ENCODE data around the gene SRGAP3. TPM values are rescaled to one million over a fixed set of nuclear protein-coding genes. Genes with fewer than 3 reads are reported as not detected.
A peak's percentile ranks its signal among the peaks of the same experiment; 100 is the strongest.

Gene SRGAP3
- total and polyA plus RNA-seq, 8 donors: 0.31 to 31.7 (median 5.8) TPM

DNA sequence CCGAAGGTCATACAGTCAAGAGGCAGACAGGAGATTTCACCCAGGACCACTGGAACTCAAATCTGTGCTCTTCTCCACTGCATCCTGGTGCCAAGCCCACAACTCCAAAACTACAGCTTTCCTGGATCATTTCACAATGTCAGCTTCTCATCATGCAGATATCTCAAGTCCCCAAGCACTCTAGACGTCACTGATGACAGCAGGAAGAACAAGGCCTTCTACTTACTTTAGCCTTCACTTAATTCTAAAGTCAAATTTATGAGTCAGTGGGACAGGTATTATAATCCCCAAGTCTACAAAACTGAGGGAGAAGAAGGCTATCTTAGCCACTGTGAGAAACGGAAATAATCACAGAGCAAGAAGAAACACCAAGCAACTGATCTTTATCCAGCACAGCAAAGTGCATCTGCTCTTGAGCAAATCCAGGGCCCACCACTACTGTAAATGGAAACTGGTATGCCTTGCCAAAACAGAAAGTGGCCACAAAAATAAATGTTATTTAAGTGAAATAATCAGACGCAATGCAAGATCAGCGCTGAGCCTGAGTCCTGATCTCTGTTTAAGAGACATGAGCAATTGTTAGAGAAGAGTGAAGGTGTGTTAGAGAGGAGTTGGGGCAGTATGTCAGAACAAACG is 287.1 kb downstream of the SRGAP3 start:
- no peak for TF ChIP-seq POLR2AphosphoS5 (IDR thresholded peaks at IDR 0.05)
- no peak for TF ChIP-seq POLR2A (IDR thresholded peaks at IDR 0.05)
- TF ChIP-seq CTCF (IDR thresholded peaks at IDR 0.05): no peak
- TF ChIP-seq EP300 (IDR thresholded peaks at IDR 0.05): no peak
- DNase-seq: no peak
- Histone ChIP-seq H3K27ac (peak overlapping the region in 1 of 5 donors; percentile 87), H3K27me3 (no peaks in the 10 kb centered on the region), H3K36me3 (peaks cover 0 to 16% (median 12%) of the 10 kb centered on the region in 4 donors), H3K4me3 (peak overlapping the region; percentile 76 to 95 (median 80)), H3K4me1 (peaks cover 17 to 30% (median 24%) of the 10 kb centered on the region in 4 donors), H3K9me3 (no peaks in the 10 kb centered on the region)
- intact Hi-C loops (cut with DNase I; ENCODE audit: low total_unique reads): no loop called here
- 26 to 34% (median 28%) methylated on average over 6 of the region's 6 CpGs for WGBS, 5 donors

DNA sequence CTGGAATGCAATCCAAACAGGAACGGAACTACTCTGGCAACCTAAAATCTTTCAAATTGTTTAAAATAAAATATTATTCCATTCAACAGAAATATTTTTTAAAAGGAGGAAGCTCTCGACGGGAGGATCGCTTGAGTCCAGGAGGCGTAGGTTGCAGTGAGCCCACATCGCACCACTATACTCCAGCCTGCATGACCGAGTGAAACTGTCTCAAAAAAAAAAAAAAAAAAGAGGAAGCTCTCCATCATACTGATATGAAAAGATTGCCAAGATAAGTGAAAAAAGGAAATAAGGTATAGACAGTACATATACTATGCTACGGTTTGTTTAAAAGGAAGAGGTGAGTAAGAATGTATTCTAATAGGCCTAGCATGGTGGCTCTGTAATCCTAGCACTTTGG is 289.8 kb downstream of the SRGAP3 start:
- Histone ChIP-seq H3K36me3 (peaks cover 0 to 29% (median 16%) of the 10 kb centered on the region in 4 donors), H3K9me3 (no peaks in the 10 kb centered on the region), H3K4me3 (no peak overlapping the region), H3K27ac (no peak overlapping the region), H3K4me1 (peaks cover 13 to 25% (median 20%) of the 10 kb centered on the region in 4 donors), H3K27me3 (no peaks in the 10 kb centered on the region)
- intact Hi-C loops (cut with DNase I; ENCODE audit: low total_unique reads): no loop called here
- no peak for TF ChIP-seq EP300 (IDR thresholded peaks at IDR 0.05)
- no peak for TF ChIP-seq POLR2AphosphoS5 (IDR thresholded peaks at IDR 0.05)
- TF ChIP-seq POLR2A (IDR thresholded peaks at IDR 0.05): no peak
- no peak for TF ChIP-seq CTCF (IDR thresholded peaks at IDR 0.05)
- DNase-seq: no peak
- WGBS, 5 donors: 80 to 89% (median 84%) methylated on average over 8 of the region's 8 CpGs

DNA sequence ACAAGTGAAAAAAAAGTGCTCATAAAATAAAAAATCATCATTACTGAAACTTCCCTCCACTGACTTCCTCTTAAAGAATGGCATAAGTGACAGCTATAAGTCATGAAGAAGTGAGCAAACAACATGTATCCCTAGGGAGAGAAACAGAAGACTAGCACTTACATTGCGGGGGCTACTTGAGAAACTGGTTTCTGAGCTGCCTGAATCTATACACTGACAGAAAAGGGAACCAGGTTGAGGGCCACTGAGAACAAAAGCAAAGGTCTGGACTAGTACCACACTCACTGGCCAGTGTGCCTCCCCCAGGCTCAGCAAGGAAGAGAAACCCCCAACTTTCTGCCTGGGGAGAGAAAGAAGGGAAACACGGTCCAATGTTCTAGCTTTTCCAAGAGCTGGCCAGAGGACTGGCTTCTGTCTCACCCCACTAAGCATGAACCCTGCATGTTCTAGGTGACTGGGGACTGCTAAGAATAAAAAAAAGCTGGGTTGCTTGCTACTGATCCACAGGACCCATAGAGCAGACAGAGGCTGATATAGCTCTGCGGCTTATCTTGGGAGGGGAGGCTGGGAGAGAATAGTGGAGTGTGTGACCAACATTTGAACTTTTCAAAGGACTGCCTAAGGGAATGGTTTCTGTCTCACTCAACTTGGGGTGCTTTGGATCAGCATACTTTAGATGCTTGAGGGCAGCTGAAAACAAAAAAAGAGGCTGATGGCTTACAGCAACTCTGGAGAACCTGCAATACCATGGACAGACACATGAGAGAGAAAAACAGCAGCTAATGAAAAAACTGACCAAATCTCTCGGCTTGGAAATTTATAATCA is 294.3 kb downstream of the SRGAP3 start:
- 84 to 90% (median 86%) methylated on average over 4 of the region's 4 CpGs for WGBS, 5 donors
- Histone ChIP-seq H3K4me1 (no peaks in the 10 kb centered on the region), H3K9me3 (no peaks in the 10 kb centered on the region), H3K4me3 (no peak overlapping the region), H3K27ac (no peak overlapping the region), H3K27me3 (no peaks in the 10 kb centered on the region), H3K36me3 (peaks cover 0 to 29% (median 16%) of the 10 kb centered on the region in 4 donors)
- no peak for TF ChIP-seq CTCF (IDR thresholded peaks at IDR 0.05)
- no peak for TF ChIP-seq POLR2A (IDR thresholded peaks at IDR 0.05)
- no peak for TF ChIP-seq EP300 (IDR thresholded peaks at IDR 0.05)
- TF ChIP-seq POLR2AphosphoS5 (IDR thresholded peaks at IDR 0.05): no peak
- intact Hi-C loops (cut with DNase I; ENCODE audit: low total_unique reads): no loop called here
- DNase-seq: no peak

DNA sequence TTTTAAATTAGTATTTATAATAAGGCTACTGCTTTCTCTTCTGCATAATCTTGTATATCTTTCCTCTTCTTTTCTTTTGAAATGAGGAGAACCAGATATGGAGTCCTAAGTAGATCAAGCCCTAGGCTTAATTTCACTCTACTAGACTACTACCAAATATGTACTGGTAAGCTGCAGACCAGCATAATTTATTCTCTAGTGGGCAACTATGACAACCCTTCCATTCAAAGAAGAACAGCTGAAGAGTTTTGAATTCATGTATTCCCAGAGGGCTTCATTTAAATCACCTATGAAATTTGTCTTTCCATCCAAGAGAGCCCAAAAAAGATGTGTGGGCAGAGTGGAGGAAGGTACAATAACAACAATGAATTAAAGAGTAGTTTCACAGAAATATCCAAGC is 296.1 kb downstream of the SRGAP3 start:
- Histone ChIP-seq H3K9me3 (no peaks in the 10 kb centered on the region), H3K4me3 (no peak overlapping the region), H3K36me3 (peaks cover 0 to 22% (median 13%) of the 10 kb centered on the region in 4 donors), H3K4me1 (no peaks in the 10 kb centered on the region), H3K27ac (no peak overlapping the region), H3K27me3 (no peaks in the 10 kb centered on the region)
- TF ChIP-seq POLR2A (IDR thresholded peaks at IDR 0.05): no peak
- no peak for TF ChIP-seq POLR2AphosphoS5 (IDR thresholded peaks at IDR 0.05)
- TF ChIP-seq EP300 (IDR thresholded peaks at IDR 0.05): no peak
- no peak for TF ChIP-seq CTCF (IDR thresholded peaks at IDR 0.05)
- no peak for DNase-seq
- intact Hi-C loops (cut with DNase I; ENCODE audit: low total_unique reads): no loop called here
